Measurements from ENCODE around the gene NQO1. TPM values are rescaled to one million over a fixed set of nuclear protein-coding genes. Genes with fewer than 3 reads are reported as not detected.

The NQO1 gene
- total and polyA plus RNA-seq, 2 donors (not counting 1 experiment from before 2014, with no cell fraction given) = 1.3 to 2.3 TPM

DNA sequence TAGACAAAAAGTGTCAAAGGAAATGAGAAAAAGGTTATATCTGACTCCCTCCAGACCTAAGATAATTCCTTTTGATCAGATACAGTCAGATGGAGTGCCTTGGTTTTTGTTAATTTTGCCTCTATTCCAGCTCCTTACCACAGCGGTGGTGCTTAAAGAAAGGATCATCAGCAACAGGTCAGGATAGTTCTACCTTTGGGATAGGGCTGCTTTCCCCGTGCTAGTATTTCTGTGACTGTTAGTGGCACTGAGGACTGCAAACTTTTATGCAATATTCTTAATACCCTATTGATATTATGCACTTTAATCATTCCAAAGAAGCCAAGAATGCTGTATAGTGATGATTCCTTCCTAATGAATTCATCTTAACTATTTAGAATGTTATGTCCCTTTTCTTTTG lies 24.5 kb downstream of the NQO1 start:
- Histone ChIP-seq H2AFZ (ENCODE audit: insufficient read depth, low read depth, low read length, poor library complexity, severe bottlenecking) (no peak overlapping the region), H3K9me3 (ENCODE audit: control extremely low read depth in 1 of 3, control insufficient read depth in 2 of 3, insufficient read depth in 1 of 3, low read length in 2 of 3) (no peaks in the 10 kb centered on the region), H3K4me3 (ENCODE audit: control extremely low read depth in 1 of 5, extremely low read depth in 1 of 5, insufficient read depth in 1 of 5, low read depth in 2 of 5, low read length in 4 of 5) (no peak overlapping the region), H3K4me2 (replicated peaks; ENCODE audit: low read depth, low read length, poor library complexity, severe bottlenecking) (no peak overlapping the region), H3K27ac (ENCODE audit: low read length in 2 of 2) (peak overlapping the region in 1 of 2 donors; percentile 41), H4K20me1 (ENCODE audit: control insufficient read depth, insufficient read depth, low read length, poor library complexity, severe bottlenecking) (no peaks in the 10 kb centered on the region), H3K27me3 (replicated peaks in 1 of 4; ENCODE audit: control extremely low read depth in 1 of 4, control insufficient read depth in 3 of 4, insufficient read depth in 4 of 4, low read length in 3 of 4) (no peaks in the 10 kb centered on the region), H3K36me3 (replicated peaks in 1 of 2; ENCODE audit: control extremely low read depth in 1 of 2, control insufficient read depth in 1 of 2, extremely low read depth in 1 of 2, insufficient read depth in 2 of 2, low read length in 1 of 2) (peaks cover 0 to 18% of the 10 kb centered on the region in 2 experiments), H3K79me2 (ENCODE audit: control insufficient read depth, insufficient read depth, low read length) (no peaks in the 10 kb centered on the region), H3K9ac (ENCODE audit: low read length) (no peak overlapping the region), H3K4me1 (ENCODE audit: control insufficient read depth in 2 of 2, insufficient read depth in 2 of 2, low read length in 2 of 2) (no peaks in the 10 kb centered on the region)
- H3K4me3 Mint-ChIP-seq = no peak overlapping the region
- no peak overlapping the region for H3K27ac Mint-ChIP-seq
- ChIA-PET CTCF (interaction anchor here (1.6 kb wide), 1 partner anchor 53 kb away, joined by 5 read pairs; the partner anchor contains the start of gene NOB1), POLR2A (no interaction called here)
- TF ChIP-seq EZH2 (IDR thresholded peaks at IDR 0.05; ENCODE audit: borderline replicate concordance, insufficient read depth, low read depth, low read length, poor library complexity, severe bottlenecking) (no peak), CTCF (IDR thresholded peaks at IDR 0.05) (no peak)
- no CpG with 5 or more reads among the region's 2 CpGs for WGBS (ENCODE audit: insufficient coverage)
- H3K4me1 Mint-ChIP-seq = no peaks in the 10 kb centered on the region
- H3K9me3 Mint-ChIP-seq (ENCODE audit: insufficient read depth) = no peaks in the 10 kb centered on the region
- intact Hi-C loops (cut with micrococcal nuclease) = loop anchor here (10.0 kb wide), 2 partner anchors 153 to 307 kb away; no protein-coding TSS in a partner anchor
- DNase-seq (no peak), ATAC-seq (ENCODE audit: low read depth) (no peak)
- no peaks in the 10 kb centered on the region for H3K27me3 Mint-ChIP-seq

DNA sequence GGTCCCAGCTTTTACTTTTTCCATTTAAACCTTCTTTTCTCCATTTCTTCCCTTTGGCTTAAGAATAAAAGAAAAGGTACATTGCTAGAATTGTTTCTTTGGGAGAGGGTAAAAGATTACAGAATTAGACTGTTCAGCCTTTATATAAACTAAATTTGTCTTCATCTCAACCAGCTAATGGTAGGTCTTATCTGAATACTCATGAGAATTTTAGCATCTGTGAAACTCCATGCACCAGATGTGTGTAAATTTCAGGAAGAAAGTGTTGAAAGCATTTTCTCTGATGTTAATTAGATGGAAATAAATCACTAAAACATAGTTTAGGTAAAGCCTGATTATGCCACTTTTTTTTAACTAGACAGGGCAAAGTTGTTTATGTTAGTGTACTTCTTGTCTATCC lies 24.9 kb downstream of the NQO1 start:
- Mint-ChIP-seq H3K27ac (no peak overlapping the region), H3K4me3 (no peak overlapping the region)
- POLR2A ChIA-PET = no interaction called here

More for the DNA sequence above, 24.9 kb downstream of the NQO1 start:
- intact Hi-C loops (cut with micrococcal nuclease) = loop anchor here (10.0 kb wide), 2 partner anchors 153 to 307 kb away; no protein-coding TSS in a partner anchor
- Histone ChIP-seq H3K27ac (ENCODE audit: low read length in 2 of 2) (peak overlapping the region in 1 of 2 donors; percentile 41), H3K4me1 (ENCODE audit: control insufficient read depth in 2 of 2, insufficient read depth in 2 of 2, low read length in 2 of 2) (no peaks in the 10 kb centered on the region), H3K9ac (ENCODE audit: low read length) (no peak overlapping the region), H3K36me3 (replicated peaks in 1 of 2; ENCODE audit: control extremely low read depth in 1 of 2, control insufficient read depth in 1 of 2, extremely low read depth in 1 of 2, insufficient read depth in 2 of 2, low read length in 1 of 2) (peaks cover 0 to 19% of the 10 kb centered on the region in 2 experiments), H3K27me3 (replicated peaks in 1 of 4; ENCODE audit: control extremely low read depth in 1 of 4, control insufficient read depth in 3 of 4, insufficient read depth in 4 of 4, low read length in 3 of 4) (no peaks in the 10 kb centered on the region), H3K4me2 (replicated peaks; ENCODE audit: low read depth, low read length, poor library complexity, severe bottlenecking) (no peak overlapping the region), H3K9me3 (ENCODE audit: control extremely low read depth in 1 of 3, control insufficient read depth in 2 of 3, insufficient read depth in 1 of 3, low read length in 2 of 3) (no peaks in the 10 kb centered on the region), H2AFZ (ENCODE audit: insufficient read depth, low read depth, low read length, poor library complexity, severe bottlenecking) (no peak overlapping the region), H4K20me1 (ENCODE audit: control insufficient read depth, insufficient read depth, low read length, poor library complexity, severe bottlenecking) (no peaks in the 10 kb centered on the region), H3K4me3 (ENCODE audit: control extremely low read depth in 1 of 5, extremely low read depth in 1 of 5, insufficient read depth in 1 of 5, low read depth in 2 of 5, low read length in 4 of 5) (no peak overlapping the region), H3K79me2 (ENCODE audit: control insufficient read depth, insufficient read depth, low read length) (no peaks in the 10 kb centered on the region)
- no peak for ATAC-seq (ENCODE audit: low read depth)
- Mint-ChIP-seq H3K9me3 (ENCODE audit: insufficient read depth) (no peaks in the 10 kb centered on the region), H3K27me3 (no peaks in the 10 kb centered on the region), H3K4me1 (no peaks in the 10 kb centered on the region)
- TF ChIP-seq EZH2 (IDR thresholded peaks at IDR 0.05; ENCODE audit: borderline replicate concordance, insufficient read depth, low read depth, low read length, poor library complexity, severe bottlenecking) = no peak
- TF ChIP-seq CTCF (IDR thresholded peaks at IDR 0.05) = no peak
- no peak for DNase-seq
- CTCF ChIA-PET = no interaction called here
